Aortic smooth muscle cell (primary cell): ENCODE results near the gene EML6. TPM values are rescaled to one million over a fixed set of nuclear protein-coding genes. Genes with fewer than 3 reads are reported as not detected.

Source experiments
- total RNA-seq: library from RNA; depleted of rRNA; stranded (reverse); fragments of >200 nt; gene quantifications from 2 replicates; pipeline ENCODE4 v1.2.3, GENCODE V29; 2014

Gene EML6
- total RNA-seq, result 0.87 and 2.9 TPM in 2 replicates

GRCh38 chr2:54723131-54723995, at the start of gene EML6:
EML6 (plus strand) TSS chr2:54723662; CDS start chr2:54725062, 1,400 bp downstream.

